ENCODE measurements around the gene GNG7. TPM values are rescaled to one million over a fixed set of nuclear protein-coding genes. Genes with fewer than 3 reads are reported as not detected.
"Not testable (repeated sequence)": the region's sequence is repeated elsewhere in the genome, so short reads cannot be mapped to it uniquely, and the experiment has no call there.

Gene GNG7
- total RNA-seq, 3 donors from 2014 or later: 0.33 to 0.55 (median 0.48) TPM

GRCh38 chr19:2594319-2594718 is 108.2 kb downstream of the GNG7 start:
- Mint-ChIP-seq H3K9me3 (no peaks in the 10 kb centered on the region), H3K4me1 (ENCODE audit: low read depth) (peaks cover 8% of the 10 kb centered on the region), H3K27me3 (ENCODE audit: low read depth) (no peaks in the 10 kb centered on the region), H3K4me3 (no peak overlapping the region), H3K36me3 (ENCODE audit: insufficient read depth) (no peaks in the 10 kb centered on the region)
- no peak for ATAC-seq
- DNase-seq: no peak

GRCh38 chr19:2592824-2593223 is 109.7 kb downstream of the GNG7 start:
- Mint-ChIP-seq H3K9me3 (no peaks in the 10 kb centered on the region), H3K4me3 (no peak overlapping the region), H3K4me1 (ENCODE audit: low read depth) (no peaks in the 10 kb centered on the region), H3K27me3 (ENCODE audit: low read depth) (no peaks in the 10 kb centered on the region), H3K36me3 (ENCODE audit: insufficient read depth) (no peaks in the 10 kb centered on the region)
- ATAC-seq (no peak), DNase-seq (no peak)

- DNase-seq (no peak), ATAC-seq (no peak)
- Mint-ChIP-seq H3K36me3 (ENCODE audit: insufficient read depth) (no peaks in the 10 kb centered on the region), H3K27me3 (ENCODE audit: low read depth) (no peaks in the 10 kb centered on the region), H3K9me3 (no peaks in the 10 kb centered on the region), H3K4me3 (no peak overlapping the region), H3K4me1 (ENCODE audit: low read depth) (no peaks in the 10 kb centered on the region)
Measured at GRCh38 chr19:2591537-2592291, 110.8 kb downstream of the GNG7 start.

- no peak for DNase-seq
- no peaks in the 10 kb centered on the region for H3K36me3 Mint-ChIP-seq (ENCODE audit: insufficient read depth)
- no peaks in the 10 kb centered on the region for H3K4me1 Mint-ChIP-seq (ENCODE audit: low read depth)
- no peak overlapping the region for H3K4me3 Mint-ChIP-seq
- no peaks in the 10 kb centered on the region for H3K27me3 Mint-ChIP-seq (ENCODE audit: low read depth)
- no peaks in the 10 kb centered on the region for H3K9me3 Mint-ChIP-seq
- ATAC-seq: no peak
Measured at GRCh38 chr19:2590630-2591399, 111.7 kb downstream of the GNG7 start.

GRCh38 chr19:2589441-2589840 is 113.1 kb downstream of the GNG7 start:
- H3K4me3 Mint-ChIP-seq: no peak overlapping the region
- no peak for DNase-seq
- H3K27me3 Mint-ChIP-seq (ENCODE audit: low read depth): no peaks in the 10 kb centered on the region
- H3K4me1 Mint-ChIP-seq (ENCODE audit: low read depth): no peaks in the 10 kb centered on the region
- H3K36me3 Mint-ChIP-seq (ENCODE audit: insufficient read depth): no peaks in the 10 kb centered on the region
- no peaks in the 10 kb centered on the region for H3K9me3 Mint-ChIP-seq
- no peak for ATAC-seq

- Mint-ChIP-seq H3K4me1 (ENCODE audit: low read depth) (no peaks in the 10 kb centered on the region), H3K36me3 (ENCODE audit: insufficient read depth) (no peaks in the 10 kb centered on the region), H3K27me3 (ENCODE audit: low read depth) (no peaks in the 10 kb centered on the region), H3K9me3 (peaks cover 5% of the 10 kb centered on the region), H3K4me3 (no peak overlapping the region)
- no peak for DNase-seq
- ATAC-seq: no peak
Measured at GRCh38 chr19:2588081-2588777, 114.3 kb downstream of the GNG7 start.

GRCh38 chr19:2587001-2587719 is 115.3 kb downstream of the GNG7 start:
- ATAC-seq (no peak), DNase-seq (no peak)
- no peaks in the 10 kb centered on the region for H3K4me1 Mint-ChIP-seq (ENCODE audit: low read depth)
- H3K36me3 Mint-ChIP-seq (ENCODE audit: insufficient read depth): no peaks in the 10 kb centered on the region
- peaks cover 5% of the 10 kb centered on the region for H3K9me3 Mint-ChIP-seq
- no peak overlapping the region for H3K4me3 Mint-ChIP-seq
- H3K27me3 Mint-ChIP-seq (ENCODE audit: low read depth): no peaks in the 10 kb centered on the region

- DNase-seq (no peak), ATAC-seq (no peak)
- Mint-ChIP-seq H3K27me3 (ENCODE audit: low read depth) (no peaks in the 10 kb centered on the region), H3K4me3 (no peak overlapping the region), H3K9me3 (peaks cover 5% of the 10 kb centered on the region), H3K4me1 (ENCODE audit: low read depth) (no peaks in the 10 kb centered on the region), H3K36me3 (ENCODE audit: insufficient read depth) (no peaks in the 10 kb centered on the region)
Measured at GRCh38 chr19:2586196-2586595, 116.3 kb downstream of the GNG7 start.

- H3K36me3 Mint-ChIP-seq (ENCODE audit: insufficient read depth): no peaks in the 10 kb centered on the region
- H3K9me3 Mint-ChIP-seq: peaks cover 5% of the 10 kb centered on the region
- no peak for DNase-seq
- H3K4me3 Mint-ChIP-seq: no peak overlapping the region
- H3K27me3 Mint-ChIP-seq (ENCODE audit: low read depth): no peaks in the 10 kb centered on the region
- peaks cover 3% of the 10 kb centered on the region for H3K4me1 Mint-ChIP-seq (ENCODE audit: low read depth)
- no peak for ATAC-seq
Measured at GRCh38 chr19:2584002-2584401, 118.5 kb downstream of the GNG7 start.

GRCh38 chr19:2582984-2583956 is 119.2 kb downstream of the GNG7 start:
- Mint-ChIP-seq H3K9me3 (peaks cover 5% of the 10 kb centered on the region), H3K27me3 (ENCODE audit: low read depth) (peaks cover 2% of the 10 kb centered on the region), H3K4me3 (no peak overlapping the region), H3K4me1 (ENCODE audit: low read depth) (peaks cover 8% of the 10 kb centered on the region), H3K36me3 (ENCODE audit: insufficient read depth) (no peaks in the 10 kb centered on the region)
- ATAC-seq (no peak), DNase-seq (no peak)

GRCh38 chr19:2580396-2580795 is 122.1 kb downstream of the GNG7 start:
- not testable (repeated sequence) for H3K27me3 Mint-ChIP-seq (ENCODE audit: low read depth); DNase-seq; H3K9me3 Mint-ChIP-seq; H3K4me1 Mint-ChIP-seq (ENCODE audit: low read depth); ATAC-seq; H3K36me3 Mint-ChIP-seq (ENCODE audit: insufficient read depth); H3K4me3 Mint-ChIP-seq

- Mint-ChIP-seq H3K27me3 (ENCODE audit: low read depth) (peaks cover 3% of the 10 kb centered on the region), H3K4me1 (ENCODE audit: low read depth) (peaks cover 9% of the 10 kb centered on the region), H3K9me3 (peaks cover 5% of the 10 kb centered on the region), H3K4me3 (no peak overlapping the region), H3K36me3 (ENCODE audit: insufficient read depth) (no peaks in the 10 kb centered on the region)
- ATAC-seq (no peak), DNase-seq (no peak)
Measured at GRCh38 chr19:2579678-2580280, 122.7 kb downstream of the GNG7 start.

Data from activated T-cell treated with anti-CD3 and anti-CD28 coated beads, Interleukin-2, amount 50 U/mL, for 4 hours (primary cell).